ENCODE measurements around the gene TBKBP1.

DNA sequence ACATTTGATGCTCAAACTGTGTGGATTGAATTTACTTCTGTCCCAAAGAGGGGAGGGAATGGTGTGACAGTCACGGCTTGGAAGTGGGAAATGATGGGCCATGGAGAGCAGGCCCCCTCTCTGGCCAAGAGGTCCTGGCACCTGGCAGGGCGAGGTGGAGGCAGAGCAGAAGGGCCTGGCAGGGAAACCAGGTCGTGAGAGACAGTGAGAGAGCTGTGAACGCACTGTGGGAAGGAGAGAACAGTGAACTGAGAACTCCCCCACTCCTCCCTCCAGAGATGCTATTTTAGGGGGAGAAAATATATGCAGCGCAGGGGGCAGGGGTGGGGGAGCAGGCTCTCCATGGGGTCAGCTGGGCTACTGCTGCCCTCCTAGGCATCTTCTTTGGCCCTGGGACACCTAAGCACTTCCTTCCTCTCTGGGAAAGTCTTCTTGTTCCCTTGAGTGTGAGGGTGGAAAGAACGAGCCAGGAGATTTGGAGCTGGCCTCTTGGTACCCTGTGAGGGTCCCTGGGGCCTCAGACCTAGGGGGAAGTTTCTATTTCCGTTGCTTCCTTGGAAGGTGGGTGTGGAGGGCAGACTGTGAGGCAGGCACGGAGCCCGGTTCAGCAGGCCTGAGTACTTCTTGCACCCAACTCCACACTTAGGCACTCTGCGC lies 21.8 kb downstream of the TBKBP1 start:
- TF ChIP-seq POLR2AphosphoS5 (IDR thresholded peaks at IDR 0.05) = no peak
- no peak for TF ChIP-seq CTCF (IDR thresholded peaks at IDR 0.05)
